Activated CD4-positive, alpha-beta T cell treated with anti-CD3 and anti-CD28 coated beads, Interleukin-2, amount 50 U/mL, for 16 hours (primary cell): Measurements from ENCODE around the gene ARHGAP15.

ENCODE experiments used
- DNase-seq: peaks from one replicate; pipeline ENCODE4 v3.0.0-alpha.2; 2020

Gene ARHGAP15

GRCh38 chr2:143545949-143546255 lies 416.7 kb downstream of the ARHGAP15 start:
- DNase-seq: no peak

- no peak for DNase-seq
These were observed 418.8 kb downstream of the ARHGAP15 start for GRCh38 chr2:143548032-143548431.

- no peak for DNase-seq
These were observed 421.3 kb downstream of the ARHGAP15 start for GRCh38 chr2:143550500-143550899.

GRCh38 chr2:143551971-143552650 lies 422.9 kb downstream of the ARHGAP15 start:
- no peak for DNase-seq

GRCh38 chr2:143553261-143553660 lies 424.0 kb downstream of the ARHGAP15 start:
- peak; percentile 71 for DNase-seq

- peak; percentile 29 for DNase-seq
These were observed 429.4 kb downstream of the ARHGAP15 start for GRCh38 chr2:143558665-143559064.

- no peak for DNase-seq
These were observed 429.9 kb downstream of the ARHGAP15 start for GRCh38 chr2:143559147-143559546.

- DNase-seq: no peak
These were observed 431.5 kb downstream of the ARHGAP15 start for GRCh38 chr2:143560724-143561123.

GRCh38 chr2:143564419-143564818 lies 435.2 kb downstream of the ARHGAP15 start:
- no peak for DNase-seq

- no peak for DNase-seq
These were observed 442.5 kb downstream of the ARHGAP15 start for GRCh38 chr2:143571747-143572146.

GRCh38 chr2:143572421-143572820 lies 443.2 kb downstream of the ARHGAP15 start:
- no peak for DNase-seq

- no peak for DNase-seq
These were observed 444.9 kb downstream of the ARHGAP15 start for GRCh38 chr2:143574069-143574468.

GRCh38 chr2:143575340-143575739 lies 446.1 kb downstream of the ARHGAP15 start:
- no peak for DNase-seq

GRCh38 chr2:143577489-143577888 lies 448.3 kb downstream of the ARHGAP15 start:
- no peak for DNase-seq

GRCh38 chr2:143579456-143579855 lies 450.2 kb downstream of the ARHGAP15 start:
- no peak for DNase-seq

GRCh38 chr2:143581134-143581533 lies 451.9 kb downstream of the ARHGAP15 start:
- DNase-seq: no peak

GRCh38 chr2:143582046-143582747 lies 453.0 kb downstream of the ARHGAP15 start:
- DNase-seq: no peak

GRCh38 chr2:143584936-143585335 lies 455.7 kb downstream of the ARHGAP15 start:
- DNase-seq: no peak

- DNase-seq: no peak
These were observed 456.9 kb downstream of the ARHGAP15 start for GRCh38 chr2:143586119-143586518.

GRCh38 chr2:143588746-143589145 lies 459.5 kb downstream of the ARHGAP15 start:
- DNase-seq: no peak

GRCh38 chr2:143594161-143594560 lies 464.9 kb downstream of the ARHGAP15 start:
- DNase-seq: no peak

- no peak for DNase-seq
These were observed 465.5 kb downstream of the ARHGAP15 start for GRCh38 chr2:143594745-143595144.

GRCh38 chr2:143600116-143600515 lies 470.9 kb downstream of the ARHGAP15 start:
- DNase-seq: no peak

- no peak for DNase-seq
These were observed 472.6 kb downstream of the ARHGAP15 start for GRCh38 chr2:143601828-143602227.
